Measurements from ENCODE around the gene PAX4.

- TF ChIP-seq CTCF (conservative IDR thresholded peaks at IDR 0.05; ENCODE audit: low read length) (no peak), EZH2phosphoT487 (IDR thresholded peaks at IDR 0.05; ENCODE audit: borderline replicate concordance) (no peak)
Observed at GRCh38 chr7:127571741-127572505, 46.0 kb downstream of the PAX4 start.
